ENCODE results near the gene NPSR1.

Gene NPSR1

GRCh38 chr7:34747867-34748727 is 90.1 kb downstream of the NPSR1 start:
- Histone ChIP-seq H3K9me2 (replicated peaks; ENCODE audit: control insufficient read depth, low read length) (no peaks in the 10 kb centered on the region), H3K4me3 (ENCODE audit: low read length) (no peak overlapping the region), H4K20me1 (ENCODE audit: control insufficient read depth, insufficient read depth, low read depth, low read length) (no peaks in the 10 kb centered on the region), H3K27ac (ENCODE audit: low read depth, low read length) (no peak overlapping the region), H3K4me1 (ENCODE audit: control insufficient read depth, low read length) (no peaks in the 10 kb centered on the region), H3K4me2 (ENCODE audit: low read length) (no peak overlapping the region), H3K9me3 (ENCODE audit: control insufficient read depth, insufficient read depth, low read length) (no peaks in the 10 kb centered on the region), H3F3A (ENCODE audit: control insufficient read depth, insufficient read depth) (no peaks in the 10 kb centered on the region), H3K36me3 (ENCODE audit: control insufficient read depth, low read length) (no peaks in the 10 kb centered on the region), H3K27me3 (ENCODE audit: control insufficient read depth, low read length) (no peaks in the 10 kb centered on the region), H3K79me2 (ENCODE audit: control insufficient read depth, low read length) (no peaks in the 10 kb centered on the region)
- TF ChIP-seq EZH2phosphoT487 (IDR thresholded peaks at IDR 0.05; ENCODE audit: borderline replicate concordance, low read length): no peak
- TF ChIP-seq CTCF (IDR thresholded peaks at IDR 0.05; ENCODE audit: low read depth, low read length, poor library complexity, severe bottlenecking): no peak

GRCh38 chr7:34748728-34749089 is 90.7 kb downstream of the NPSR1 start:
- Histone ChIP-seq H3K4me1 (ENCODE audit: control insufficient read depth, low read length) (no peaks in the 10 kb centered on the region), H3K36me3 (ENCODE audit: control insufficient read depth, low read length) (no peaks in the 10 kb centered on the region), H3F3A (ENCODE audit: control insufficient read depth, insufficient read depth) (no peaks in the 10 kb centered on the region), H3K79me2 (ENCODE audit: control insufficient read depth, low read length) (no peaks in the 10 kb centered on the region), H3K27ac (ENCODE audit: low read depth, low read length) (no peak overlapping the region), H3K27me3 (ENCODE audit: control insufficient read depth, low read length) (no peaks in the 10 kb centered on the region), H3K4me2 (ENCODE audit: low read length) (no peak overlapping the region), H3K9me3 (ENCODE audit: control insufficient read depth, insufficient read depth, low read length) (no peaks in the 10 kb centered on the region), H3K4me3 (ENCODE audit: low read length) (no peak overlapping the region), H3K9me2 (replicated peaks; ENCODE audit: control insufficient read depth, low read length) (no peaks in the 10 kb centered on the region), H4K20me1 (ENCODE audit: control insufficient read depth, insufficient read depth, low read depth, low read length) (no peaks in the 10 kb centered on the region)
- TF ChIP-seq CTCF (IDR thresholded peaks at IDR 0.05; ENCODE audit: low read depth, low read length, poor library complexity, severe bottlenecking): no peak
- TF ChIP-seq EZH2phosphoT487 (IDR thresholded peaks at IDR 0.05; ENCODE audit: borderline replicate concordance, low read length): no peak

GRCh38 chr7:34749446-34749845 is 91.4 kb downstream of the NPSR1 start:
- no peaks in the 10 kb centered on the region for H3K36me3 ChIP-seq (ENCODE audit: control insufficient read depth, low read length)
- no peaks in the 10 kb centered on the region for H4K20me1 ChIP-seq (ENCODE audit: control insufficient read depth, insufficient read depth, low read depth, low read length)
- no peaks in the 10 kb centered on the region for H3K9me2 ChIP-seq (replicated peaks; ENCODE audit: control insufficient read depth, low read length)
- H3K79me2 ChIP-seq (ENCODE audit: control insufficient read depth, low read length): no peaks in the 10 kb centered on the region
- no peaks in the 10 kb centered on the region for H3F3A ChIP-seq (ENCODE audit: control insufficient read depth, insufficient read depth)
- no peaks in the 10 kb centered on the region for H3K27me3 ChIP-seq (ENCODE audit: control insufficient read depth, low read length)
- TF ChIP-seq CTCF (IDR thresholded peaks at IDR 0.05; ENCODE audit: low read depth, low read length, poor library complexity, severe bottlenecking) (no peak), EZH2phosphoT487 (IDR thresholded peaks at IDR 0.05; ENCODE audit: borderline replicate concordance, low read length) (no peak)
- no peaks in the 10 kb centered on the region for H3K4me1 ChIP-seq (ENCODE audit: control insufficient read depth, low read length)
- no peaks in the 10 kb centered on the region for H3K9me3 ChIP-seq (ENCODE audit: control insufficient read depth, insufficient read depth, low read length)
- no peak overlapping the region for H3K27ac ChIP-seq (ENCODE audit: low read depth, low read length)
- no peak overlapping the region for H3K4me2 ChIP-seq (ENCODE audit: low read length)
- no peak overlapping the region for H3K4me3 ChIP-seq (ENCODE audit: low read length)

Data from DOHH2 (cell line).